HG02885 (cell line): ENCODE results near the gene GSE1.

Experiments used
- ATAC-seq: cut with Tn5 transposase; IDR thresholded peaks from one replicate; pipeline ENCODE4 v1.9.1; 2021; ENCODE audit warnings: mild to moderate bottlenecking; ENCODE audit not compliant: unreplicated experiment, poor library complexity

Gene GSE1

GRCh38 chr16:85628645-85629044 is 15.5 kb downstream of the GSE1 start:
- no peak for ATAC-seq

- ATAC-seq = no peak
These were observed 16.2 kb downstream of the GSE1 start for GRCh38 chr16:85629326-85629725.

- ATAC-seq = no peak
These were observed 16.7 kb downstream of the GSE1 start for GRCh38 chr16:85629853-85630252.

- ATAC-seq = no peak
These were observed 18.1 kb downstream of the GSE1 start for GRCh38 chr16:85631230-85631629.

GRCh38 chr16:85631802-85632393 is 18.8 kb downstream of the GSE1 start:
- ATAC-seq = no peak

- ATAC-seq = no peak
These were observed 19.8 kb downstream of the GSE1 start for GRCh38 chr16:85632709-85633437.

GRCh38 chr16:85633438-85633743 is 20.3 kb downstream of the GSE1 start:
- ATAC-seq = no peak

GRCh38 chr16:85633888-85634287 is 20.8 kb downstream of the GSE1 start:
- ATAC-seq = no peak

GRCh38 chr16:85634747-85635544 is 21.8 kb downstream of the GSE1 start:
- ATAC-seq = no peak

GRCh38 chr16:85635545-85636140 is 22.5 kb downstream of the GSE1 start:
- ATAC-seq = no peak

- no peak for ATAC-seq
These were observed 23.2 kb downstream of the GSE1 start for GRCh38 chr16:85636234-85636812.

GRCh38 chr16:85637061-85637807 is 24.1 kb downstream of the GSE1 start:
- no peak for ATAC-seq

- no peak for ATAC-seq
These were observed 24.9 kb downstream of the GSE1 start for GRCh38 chr16:85637808-85638647.

GRCh38 chr16:85638695-85639409 is 25.7 kb downstream of the GSE1 start:
- no peak for ATAC-seq

- ATAC-seq = no peak
These were observed 26.6 kb downstream of the GSE1 start for GRCh38 chr16:85639529-85640253.

- no peak for ATAC-seq
These were observed 27.1 kb downstream of the GSE1 start for GRCh38 chr16:85640254-85640558.

GRCh38 chr16:85640585-85640984 is 27.5 kb downstream of the GSE1 start:
- no peak for ATAC-seq

GRCh38 chr16:85641305-85641704 is 28.2 kb downstream of the GSE1 start:
- ATAC-seq = no peak
